Stromal cell of bone marrow (primary cell): Measurements from ENCODE around the gene KRTAP1-1.
"Not testable (repeated sequence)": the region's sequence is repeated elsewhere in the genome, so short reads cannot be mapped to it uniquely, and the experiment has no call there.

Source experiments
- DNase-seq: peaks from one replicate; pipeline ENCODE4 v3.0.0-alpha.2; 2012; ENCODE audit warnings: low read depth

The KRTAP1-1 gene, protein sequence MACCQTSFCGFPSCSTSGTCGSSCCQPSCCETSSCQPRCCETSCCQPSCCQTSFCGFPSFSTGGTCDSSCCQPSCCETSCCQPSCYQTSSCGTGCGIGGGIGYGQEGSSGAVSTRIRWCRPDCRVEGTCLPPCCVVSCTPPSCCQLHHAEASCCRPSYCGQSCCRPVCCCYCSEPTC

DNA sequence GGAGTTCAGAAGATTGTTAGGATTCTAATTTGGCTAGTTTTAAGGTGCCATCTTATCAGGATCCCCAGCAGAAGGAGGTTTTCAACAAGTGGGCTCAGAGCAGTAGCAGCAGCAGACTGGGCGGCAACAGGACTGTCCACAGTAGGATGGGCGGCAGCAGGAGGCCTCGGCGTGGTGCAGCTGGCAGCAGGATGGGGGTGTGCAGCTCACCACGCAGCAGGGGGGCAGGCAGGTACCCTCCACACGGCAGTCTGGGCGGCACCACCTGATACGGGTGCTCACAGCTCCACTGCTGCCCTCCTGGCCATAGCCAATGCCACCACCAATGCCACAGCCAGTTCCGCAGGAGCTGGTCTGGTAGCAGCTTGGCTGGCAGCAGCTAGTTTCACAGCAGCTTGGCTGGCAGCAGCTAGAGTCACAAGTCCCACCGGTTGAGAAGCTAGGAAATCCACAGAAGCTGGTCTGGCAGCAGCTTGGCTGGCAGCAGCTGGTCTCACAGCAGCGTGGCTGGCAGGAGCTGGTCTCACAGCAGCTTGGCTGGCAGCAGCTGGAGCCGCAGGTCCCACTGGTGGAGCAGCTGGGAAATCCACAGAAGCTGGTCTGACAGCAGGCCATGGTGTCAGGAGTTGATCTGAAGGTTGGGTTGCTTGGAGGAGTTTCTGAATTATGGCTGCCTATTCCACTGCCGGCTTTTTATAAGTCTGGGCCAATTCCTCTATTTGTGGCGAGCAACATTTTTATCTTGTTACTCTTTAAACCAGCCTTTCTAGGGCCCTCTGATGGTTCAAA lies at the start of gene KRTAP1-1:
TSS of gene KRTAP1-1 (minus strand) at position 668 of the 789 bp plus-strand sequence. CDS start at position 615, 53 bp downstream.
- not testable (repeated sequence) for DNase-seq

DNA sequence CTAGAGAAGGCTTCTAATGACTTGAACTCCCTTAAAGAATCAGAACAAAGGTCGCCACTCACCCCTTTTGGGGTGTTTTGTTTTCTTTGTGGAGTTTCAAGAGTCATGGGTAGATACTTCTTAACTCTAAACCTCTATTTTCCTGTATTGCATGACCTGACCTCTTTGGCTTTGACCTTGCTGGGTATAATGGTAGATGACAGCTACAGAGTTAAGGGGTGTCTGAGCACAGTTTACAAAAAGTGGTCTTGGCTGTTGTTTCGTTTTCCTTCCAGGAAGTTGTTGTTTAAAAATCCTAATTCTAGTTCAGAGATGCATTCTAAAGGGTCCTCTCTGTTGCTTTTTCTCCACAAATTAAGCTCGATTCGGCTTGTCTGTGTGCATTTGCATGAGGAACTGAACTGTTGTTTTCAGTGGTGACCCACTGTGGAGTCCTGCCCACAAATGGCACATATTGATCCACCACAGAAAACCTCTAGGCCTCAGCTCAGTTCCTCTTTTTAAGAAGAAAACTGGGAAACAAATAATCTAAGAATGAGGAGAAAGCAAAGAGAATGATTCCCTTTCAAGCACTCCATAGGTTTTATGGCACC lies 47.6 kb upstream of the KRTAP1-1 start:
- not testable (repeated sequence) for DNase-seq

DNA sequence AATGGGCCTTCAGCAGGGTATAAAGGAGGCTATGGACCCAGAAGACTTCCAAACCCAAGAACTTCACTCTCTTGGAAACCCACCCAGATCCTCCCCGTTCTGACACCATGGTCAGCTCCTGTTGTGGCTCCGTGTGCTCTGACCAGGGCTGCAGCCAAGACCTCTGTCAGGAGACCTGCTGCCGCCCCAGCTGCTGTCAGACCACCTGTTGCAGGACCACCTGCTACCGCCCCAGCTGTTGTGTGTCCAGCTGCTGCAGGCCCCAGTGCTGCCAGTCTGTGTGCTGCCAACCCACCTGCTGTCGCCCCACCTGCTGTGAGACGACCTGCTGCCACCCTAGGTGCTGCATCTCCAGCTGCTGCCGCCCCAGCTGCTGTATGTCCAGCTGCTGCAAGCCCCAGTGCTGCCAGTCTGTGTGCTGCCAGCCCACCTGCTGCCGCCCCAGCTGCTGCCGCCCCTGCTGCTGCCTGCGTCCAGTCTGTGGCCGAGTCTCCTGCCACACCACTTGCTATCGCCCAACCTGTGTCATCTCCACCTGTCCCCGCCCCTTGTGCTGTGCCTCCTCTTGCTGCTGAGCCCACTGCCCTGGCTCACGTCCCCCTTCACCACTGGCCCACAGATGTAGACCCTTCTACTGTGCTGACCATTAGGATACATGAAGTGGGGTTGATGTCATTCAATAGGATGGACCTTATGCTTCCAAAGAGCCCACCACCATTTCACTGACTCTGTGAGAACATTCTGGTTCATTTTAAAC lies 43.0 kb upstream of the KRTAP1-1 start, which contains the start of gene KRTAP4-7:
TSS of gene KRTAP4-7 (plus strand) at position 51 of the 757 bp plus-strand sequence. CDS start at position 108, 57 bp downstream.
- not testable (repeated sequence) for DNase-seq

DNA sequence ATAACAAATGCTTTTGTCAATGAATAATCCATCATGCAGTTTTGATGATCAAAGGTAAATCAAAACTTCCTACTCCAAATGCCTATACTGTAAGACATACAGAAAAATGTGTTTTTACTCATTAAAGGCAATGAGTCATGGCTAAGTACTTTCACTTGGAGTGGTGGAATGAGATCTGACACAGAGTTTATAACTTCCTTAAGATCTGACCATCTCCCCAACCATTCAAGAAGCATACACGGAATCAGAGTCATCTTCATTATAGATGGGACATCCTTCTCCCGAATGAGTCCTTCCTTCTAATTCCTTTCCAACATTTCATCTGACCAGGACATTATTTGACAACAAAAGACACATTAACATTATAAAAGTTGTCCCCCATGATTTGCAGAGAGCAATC lies 42.2 kb upstream of the KRTAP1-1 start:
- not testable (repeated sequence) for DNase-seq

DNA sequence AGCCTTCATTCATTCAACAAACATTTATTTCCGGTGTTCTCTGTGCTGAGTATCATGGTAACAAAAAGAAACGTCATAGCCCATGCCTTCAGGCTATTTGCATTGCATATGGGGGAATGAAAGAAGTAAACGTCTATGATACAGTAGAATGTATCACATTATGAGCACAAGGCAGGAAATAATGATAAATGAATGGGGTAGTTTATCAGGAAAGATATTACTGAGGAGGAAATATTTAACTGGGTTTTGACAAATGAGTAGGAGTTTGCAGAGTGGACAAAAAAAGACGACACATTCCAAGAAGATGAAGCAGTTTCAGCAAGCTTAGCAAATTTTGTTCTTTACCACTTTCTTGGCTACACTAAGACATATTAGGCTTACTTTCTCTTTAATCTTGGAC lies 41.4 kb upstream of the KRTAP1-1 start:
- no peak for DNase-seq

DNA sequence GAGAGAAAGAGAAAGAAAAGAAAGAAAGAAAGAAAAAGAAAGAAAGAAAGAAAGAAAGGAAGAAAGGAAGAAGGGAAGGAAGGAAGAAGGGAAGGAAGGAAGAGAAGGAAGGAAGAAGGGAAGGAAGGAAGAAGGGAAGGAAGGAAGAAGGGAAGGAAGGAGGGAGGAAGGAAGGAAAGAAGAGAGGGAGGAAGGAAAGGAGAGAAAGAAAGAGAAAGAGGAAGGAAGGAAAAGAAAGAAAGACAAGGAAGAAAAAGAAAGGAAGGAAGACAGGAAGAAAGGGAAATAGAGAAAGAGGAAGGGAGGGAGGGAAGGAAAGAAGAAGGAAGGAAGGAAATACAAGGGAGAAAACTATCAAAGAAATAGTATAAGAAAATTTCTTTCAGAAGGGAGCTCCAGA lies 35.5 kb upstream of the KRTAP1-1 start:
- no peak for DNase-seq

DNA sequence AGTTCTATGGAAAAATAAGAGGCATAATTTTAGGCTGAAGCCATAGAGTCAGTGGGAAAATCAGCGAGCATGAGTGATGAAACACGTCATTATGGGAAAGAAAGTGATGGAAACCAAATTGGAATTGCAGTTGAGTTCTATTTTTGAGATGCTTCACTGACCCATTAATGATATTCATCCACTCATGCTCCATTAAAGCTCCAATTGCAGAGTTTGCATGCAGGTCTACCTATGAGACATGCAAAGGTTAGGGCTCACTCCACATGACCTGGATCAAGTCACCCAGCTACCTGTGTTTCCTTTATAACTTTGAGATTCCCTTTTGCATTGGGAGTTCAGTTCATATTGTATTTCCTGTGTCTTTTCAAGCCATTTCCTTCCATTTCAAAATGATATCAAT lies 32.4 kb upstream of the KRTAP1-1 start:
- DNase-seq, result no peak

DNA sequence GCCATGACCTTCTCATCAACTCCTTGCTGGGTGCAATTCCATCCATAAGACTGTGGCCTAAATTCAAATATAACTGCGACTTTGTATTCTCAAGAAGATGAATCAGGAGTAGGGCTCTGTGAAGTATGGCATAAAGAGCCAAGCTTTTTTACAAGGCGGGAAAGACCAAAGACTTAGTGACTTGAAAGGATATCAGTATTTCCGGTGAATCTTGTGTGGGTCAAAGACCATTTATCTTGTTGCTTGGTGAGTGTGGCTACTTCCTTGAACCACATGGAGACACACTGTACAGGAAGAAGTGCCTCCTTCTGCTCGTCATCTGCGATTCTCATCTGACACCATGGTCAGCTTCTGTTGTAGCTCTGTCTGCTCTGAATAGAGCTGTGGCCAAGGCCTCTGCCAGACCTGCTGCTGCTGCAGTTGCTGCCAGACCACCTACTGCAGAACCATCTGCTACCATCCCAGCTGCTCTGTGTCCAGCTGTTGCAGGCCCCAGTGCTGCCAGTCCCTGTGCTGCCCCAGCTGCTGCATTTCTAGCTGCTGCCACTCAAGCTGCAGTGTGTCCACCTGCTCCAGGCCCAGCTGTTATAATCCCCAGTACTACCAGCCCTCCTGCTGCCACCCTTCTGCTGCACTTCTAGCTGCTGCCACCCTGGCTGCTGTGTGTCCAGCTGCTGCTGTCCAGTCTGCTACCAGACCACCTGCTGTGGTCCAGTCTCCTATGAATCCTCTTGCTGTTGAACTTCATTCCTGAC lies 30.5 kb upstream of the KRTAP1-1 start:
- no peak for DNase-seq

DNA sequence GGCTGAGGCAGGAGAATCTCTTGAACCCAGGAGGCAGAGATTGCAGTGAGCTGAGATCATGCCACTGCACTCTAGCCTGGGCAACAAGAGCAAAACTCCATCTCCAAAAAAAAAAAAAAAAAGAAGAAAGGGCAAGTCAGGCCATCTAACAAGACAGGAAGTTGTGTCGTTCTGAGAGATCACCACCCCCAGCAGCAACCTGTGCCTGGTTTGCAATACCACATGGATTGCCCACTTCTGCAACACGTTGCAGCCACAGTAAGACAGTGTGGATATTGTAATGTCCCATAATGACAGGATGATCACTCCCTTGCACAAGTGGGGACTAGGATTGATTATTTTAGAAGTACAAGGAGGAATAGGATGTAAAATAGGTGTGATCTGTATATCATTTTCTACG lies 27.8 kb upstream of the KRTAP1-1 start:
- DNase-seq, result no peak

DNA sequence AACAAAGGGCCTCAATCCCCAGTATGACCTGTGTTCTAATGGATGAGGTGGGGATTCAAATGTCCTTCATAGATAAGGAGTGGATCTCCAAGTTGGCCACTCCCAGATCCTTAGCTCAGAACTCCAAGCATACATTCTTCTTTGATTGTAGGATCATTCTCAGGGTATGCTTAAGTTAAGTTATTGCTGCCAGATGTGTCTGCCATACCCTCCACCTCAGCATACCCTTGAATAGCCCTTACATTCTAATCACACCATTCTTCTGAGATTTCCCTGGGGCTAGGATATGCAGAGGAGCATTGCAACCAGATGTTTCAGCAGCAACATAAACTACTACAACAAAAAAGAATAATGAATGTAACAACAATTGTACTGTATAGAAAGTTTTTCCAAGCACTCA lies 26.0 kb upstream of the KRTAP1-1 start:
- DNase-seq, result no peak

DNA sequence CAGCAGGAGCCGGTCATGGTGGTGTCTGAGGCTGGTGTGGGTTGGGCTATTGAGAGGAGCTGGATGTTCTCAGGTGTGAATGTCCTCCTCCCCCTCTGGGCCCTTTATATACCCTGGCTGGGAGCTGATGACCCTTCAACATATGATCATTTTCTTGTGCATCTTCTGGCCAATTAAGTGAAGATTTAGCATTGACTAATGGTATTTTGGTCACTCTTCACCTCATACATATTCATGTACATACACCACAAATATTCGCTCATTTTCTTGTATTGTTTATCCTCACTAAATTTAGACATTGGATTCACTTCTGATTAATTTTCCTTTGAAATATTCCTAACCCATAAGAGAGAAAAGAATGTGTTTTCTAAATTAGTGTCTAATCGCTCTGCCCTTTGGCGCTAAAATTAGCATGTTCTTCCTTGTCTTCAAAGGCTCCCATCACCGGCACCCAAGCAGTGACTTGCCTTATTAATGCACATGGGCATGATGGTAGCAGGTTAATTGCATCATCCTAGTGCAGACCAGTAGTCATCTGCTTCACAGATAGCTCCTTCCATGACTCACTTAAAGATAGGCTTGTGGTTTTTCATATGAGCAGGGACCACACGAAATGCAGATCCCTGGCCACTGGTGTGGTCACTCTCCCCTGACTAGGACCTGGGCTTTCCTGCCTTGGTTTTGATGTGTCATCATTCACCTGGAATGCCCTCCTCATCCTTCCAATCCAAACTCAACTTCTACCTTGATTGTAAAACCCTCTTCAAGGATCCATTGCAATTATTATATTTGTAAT lies 24.8 kb upstream of the KRTAP1-1 start, which contains the start of gene KRTAP2-4:
TSS of gene KRTAP2-4 (minus strand) at position 51 of the 796 bp plus-strand sequence. CDS start at position 17, 34 bp downstream.
- DNase-seq, result peak; percentile 46

DNA sequence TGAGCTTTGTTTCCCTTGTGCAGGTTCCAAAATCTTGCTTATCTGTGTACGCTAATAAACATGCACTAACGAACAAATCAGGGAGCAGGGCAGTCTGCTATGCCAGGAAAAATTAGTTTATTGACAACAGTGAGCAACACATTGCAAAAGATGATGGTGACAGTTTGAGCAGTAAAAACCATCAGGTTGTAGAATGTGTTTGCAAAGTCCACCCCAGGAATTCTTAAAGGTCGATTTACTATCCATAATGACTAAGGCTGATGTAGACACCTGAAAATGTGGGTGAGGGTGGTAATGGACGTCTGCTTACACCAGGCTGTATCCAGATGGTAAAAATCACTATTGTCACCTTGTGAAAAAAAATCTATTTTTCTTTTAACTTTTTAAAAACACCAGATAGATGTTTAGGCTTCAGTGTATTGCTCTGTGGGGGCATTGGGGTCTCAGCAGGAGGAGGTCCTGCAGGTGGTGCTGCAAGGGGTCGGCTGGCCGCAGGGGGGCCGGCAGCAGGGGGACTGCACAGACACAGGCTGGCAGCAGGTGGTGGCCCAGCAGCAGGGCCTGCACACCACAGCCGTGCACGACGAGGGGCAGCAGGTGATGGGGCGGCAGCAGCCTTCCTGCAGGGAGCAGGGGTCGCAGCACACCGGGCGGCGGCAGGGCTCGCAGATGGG lies 23.9 kb upstream of the KRTAP1-1 start:
- not testable (repeated sequence) for DNase-seq

DNA sequence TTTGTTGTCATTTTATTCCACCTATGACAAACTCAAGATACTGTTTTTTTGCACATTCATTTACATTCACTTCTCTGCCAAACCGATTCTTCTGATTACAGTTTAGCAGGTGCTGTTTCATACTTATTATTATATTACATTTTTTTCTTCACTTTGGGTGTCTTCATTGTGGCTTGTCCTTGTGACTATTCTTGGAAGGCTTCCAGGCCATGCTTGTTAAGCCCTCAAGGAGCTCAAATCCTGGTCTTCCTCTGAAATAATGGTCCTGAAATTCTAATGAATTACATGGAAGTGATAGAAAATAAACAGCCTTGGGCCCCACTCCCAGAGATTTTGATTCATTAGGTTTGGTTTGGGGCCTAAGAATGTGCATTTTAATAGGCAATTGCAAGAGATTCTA lies 23.1 kb upstream of the KRTAP1-1 start:
- no peak for DNase-seq

DNA sequence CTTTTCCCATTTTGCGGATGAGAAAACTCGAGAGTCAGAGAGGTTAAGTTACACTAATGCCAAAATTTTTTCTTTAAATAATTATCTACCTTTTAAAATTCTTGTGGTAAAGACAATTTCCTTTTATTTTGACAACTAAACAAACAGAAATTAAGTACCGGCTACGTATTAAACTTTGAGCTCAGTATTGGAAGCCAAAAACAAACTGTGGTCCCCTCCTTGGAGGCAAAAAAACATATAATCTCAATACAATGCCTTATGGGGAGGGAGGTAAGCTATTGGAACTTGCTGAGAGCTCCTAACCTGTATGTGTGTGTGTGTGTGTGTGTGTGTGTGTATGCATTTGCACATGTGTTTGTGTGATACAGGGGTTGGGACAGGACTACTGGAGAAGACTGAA lies 22.2 kb upstream of the KRTAP1-1 start:
- DNase-seq, result no peak

DNA sequence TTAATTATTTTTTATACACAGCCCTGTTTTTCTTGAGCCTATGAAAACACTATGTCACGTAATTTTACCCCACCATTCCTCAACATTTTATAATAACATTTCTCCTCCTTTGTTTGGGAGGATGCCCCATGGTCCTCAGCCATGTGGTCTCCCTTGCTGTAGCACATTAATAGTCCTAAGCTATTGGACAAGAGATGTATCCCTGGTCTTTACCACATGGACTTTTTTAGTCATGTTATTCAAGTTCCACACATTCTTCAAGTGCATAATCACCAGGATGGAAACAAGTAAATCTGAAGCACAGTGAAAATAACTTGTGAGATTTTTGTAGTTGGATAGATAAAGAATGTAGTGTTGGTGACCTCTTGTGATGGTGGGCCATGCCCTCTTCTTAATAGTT lies 20.7 kb upstream of the KRTAP1-1 start:
- DNase-seq, result peak; percentile 88

DNA sequence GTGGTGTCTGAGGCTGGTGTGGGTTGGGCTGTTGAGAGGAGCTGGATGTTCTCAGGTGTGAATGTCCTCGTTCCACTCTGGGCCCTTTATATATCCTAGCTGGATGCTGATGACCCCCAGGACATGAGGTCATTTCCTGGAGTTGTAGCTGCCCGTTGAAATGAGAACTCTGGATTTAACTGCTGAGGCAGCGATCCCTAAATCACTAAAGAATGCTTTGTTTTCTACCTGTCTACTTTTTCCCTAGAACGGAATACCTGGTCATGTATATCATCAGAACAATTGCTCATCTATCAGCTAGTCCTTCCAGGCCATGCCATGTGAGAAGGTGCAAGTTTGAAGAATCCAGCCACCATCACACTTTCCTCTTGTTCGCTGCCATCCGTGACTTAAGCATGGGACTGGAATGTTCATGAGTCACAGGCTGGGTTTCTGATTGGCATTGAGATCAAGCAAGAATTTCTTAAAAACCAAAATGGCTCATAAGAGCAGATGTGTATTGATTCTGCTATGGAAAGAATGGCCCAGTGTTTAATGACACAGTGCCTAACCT lies 18.9 kb upstream of the KRTAP1-1 start, which contains the start of gene KRTAP2-3:
TSS of gene KRTAP2-3 (minus strand) at position 63 of the 553 bp plus-strand sequence. CDS start 64 bp downstream, outside the sequence.
- DNase-seq, result peak; percentile 88

DNA sequence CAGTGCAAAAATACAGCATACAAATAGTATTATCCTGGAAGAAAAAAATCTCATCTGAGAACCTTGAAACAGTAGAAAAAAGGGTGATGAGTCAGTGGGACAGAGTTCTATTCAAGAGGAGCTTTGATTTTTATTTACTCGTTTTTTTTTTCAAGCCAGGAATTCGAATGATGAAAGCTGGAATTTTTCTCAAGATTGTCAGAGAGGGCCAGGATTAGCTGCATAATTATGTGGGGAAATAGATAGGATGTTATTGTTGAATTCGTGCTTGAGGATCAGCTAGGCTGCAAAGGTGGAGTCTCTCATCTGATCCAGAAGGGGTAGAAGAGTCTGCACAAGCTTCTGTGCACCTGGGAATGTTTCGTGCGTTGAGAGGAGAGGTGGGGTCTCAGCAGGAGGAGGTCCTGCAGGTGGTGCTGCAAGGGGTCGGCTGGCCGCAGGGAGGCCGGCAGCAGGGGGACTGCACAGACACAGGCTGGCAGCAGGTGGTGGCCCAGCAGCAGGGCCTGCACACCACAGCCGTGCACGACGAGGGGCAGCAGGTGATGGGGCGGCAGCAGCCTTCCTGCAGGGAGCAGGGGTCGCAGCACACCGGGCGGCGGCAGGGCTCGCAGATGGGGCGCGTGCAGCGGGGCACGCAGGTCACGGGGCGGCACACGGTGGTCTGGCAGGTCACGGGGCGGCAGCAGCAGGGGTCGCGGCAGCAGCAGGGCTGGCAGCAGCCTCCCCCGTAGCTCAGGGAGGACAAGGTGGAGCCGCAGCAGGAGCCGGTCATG lies 18.2 kb upstream of the KRTAP1-1 start:
- peak; percentile 73 for DNase-seq

DNA sequence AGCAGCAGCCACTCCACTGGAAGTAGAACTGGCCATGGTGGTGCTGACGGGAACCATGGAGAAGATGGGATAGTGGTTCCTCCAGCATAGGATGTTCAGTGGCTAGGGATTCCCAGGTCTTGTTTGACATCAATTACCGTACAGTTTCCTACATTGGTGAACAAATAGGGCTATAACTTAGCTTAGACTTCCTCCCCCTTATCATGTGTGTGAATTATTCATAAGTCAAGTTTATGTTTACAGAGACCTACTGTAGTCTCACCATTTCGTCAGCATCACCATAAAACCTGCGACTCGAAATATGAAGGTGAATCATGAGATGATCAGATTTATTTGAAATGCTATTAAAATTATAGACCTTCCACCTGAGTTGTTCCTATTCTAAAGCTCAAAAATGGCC lies 17.5 kb upstream of the KRTAP1-1 start:
- no peak for DNase-seq

DNA sequence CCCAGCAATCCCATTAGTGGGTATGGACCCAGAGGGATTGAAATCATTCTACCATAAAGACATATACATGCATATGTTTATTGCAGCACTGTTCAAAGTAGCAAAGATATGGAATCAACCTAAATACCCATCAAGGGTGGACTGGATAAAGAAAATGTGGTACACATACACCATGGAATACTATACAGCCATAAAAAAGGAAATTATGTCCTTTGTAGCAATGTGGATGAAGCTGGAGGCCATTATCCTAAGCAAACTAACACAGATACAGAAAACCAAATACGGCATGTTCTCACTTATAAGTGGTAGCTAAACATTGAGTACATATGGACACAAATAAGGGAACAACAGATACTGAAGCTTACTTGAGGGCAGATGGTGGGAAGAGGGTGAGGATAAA lies 16.3 kb upstream of the KRTAP1-1 start:
- DNase-seq, result no peak
